Breast epithelium (tissue), 3 donors: Measurements from ENCODE around the gene EDA.

ENCODE experiments used
- POLR2A ChIP-seq: fragments of 450-650 bp; IDR thresholded peaks from one replicate; pipeline ENCODE4 v1.6.1; 2016; ENCODE audit warnings: antibody characterized with exemption, mild to moderate bottlenecking, moderate library complexity
- POLR2AphosphoS5 ChIP-seq, 3 donors: sonication (generic); formaldehyde crosslinking; IDR thresholded peaks; one replicate each; pipeline ENCODE4 v1.6.1; 2017; ENCODE audit warnings: antibody characterized with exemption in 3 of 3
- TF ChIP-seq, protein P1 (sequence below), 3 donors: fragments of 450-650 bp; IDR thresholded peaks; one replicate each; pipeline ENCODE4 v1.5.1; 2016 to 2017; ENCODE audit warnings: antibody characterized with exemption in 3 of 3, mild to moderate bottlenecking in 3 of 3, moderate library complexity in 3 of 3

DNA sequence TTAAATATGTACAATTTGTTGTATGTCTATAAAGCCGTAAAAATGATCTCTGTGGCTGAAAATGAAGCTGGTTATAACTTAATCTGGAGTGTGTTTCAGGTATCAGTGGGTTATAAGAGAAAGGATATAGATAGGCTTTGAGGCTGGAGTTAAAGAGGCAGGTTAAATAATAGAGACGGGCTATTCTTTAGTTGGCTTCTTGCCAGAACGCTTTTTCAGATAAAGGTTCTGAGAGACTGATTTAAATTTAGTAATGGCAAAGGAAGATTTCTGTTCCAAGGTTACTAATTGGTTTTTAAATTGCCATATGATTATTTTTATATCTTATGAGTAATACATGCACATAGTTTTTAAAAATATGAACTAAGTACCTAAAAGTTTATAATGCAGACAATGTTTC lies 316.4 kb downstream of the EDA start:
- TF ChIP-seq POLR2A (no peak), POLR2AphosphoS5 (IDR thresholded peaks at IDR 0.05) (no peak)
- TF ChIP-seq, protein P1, sequence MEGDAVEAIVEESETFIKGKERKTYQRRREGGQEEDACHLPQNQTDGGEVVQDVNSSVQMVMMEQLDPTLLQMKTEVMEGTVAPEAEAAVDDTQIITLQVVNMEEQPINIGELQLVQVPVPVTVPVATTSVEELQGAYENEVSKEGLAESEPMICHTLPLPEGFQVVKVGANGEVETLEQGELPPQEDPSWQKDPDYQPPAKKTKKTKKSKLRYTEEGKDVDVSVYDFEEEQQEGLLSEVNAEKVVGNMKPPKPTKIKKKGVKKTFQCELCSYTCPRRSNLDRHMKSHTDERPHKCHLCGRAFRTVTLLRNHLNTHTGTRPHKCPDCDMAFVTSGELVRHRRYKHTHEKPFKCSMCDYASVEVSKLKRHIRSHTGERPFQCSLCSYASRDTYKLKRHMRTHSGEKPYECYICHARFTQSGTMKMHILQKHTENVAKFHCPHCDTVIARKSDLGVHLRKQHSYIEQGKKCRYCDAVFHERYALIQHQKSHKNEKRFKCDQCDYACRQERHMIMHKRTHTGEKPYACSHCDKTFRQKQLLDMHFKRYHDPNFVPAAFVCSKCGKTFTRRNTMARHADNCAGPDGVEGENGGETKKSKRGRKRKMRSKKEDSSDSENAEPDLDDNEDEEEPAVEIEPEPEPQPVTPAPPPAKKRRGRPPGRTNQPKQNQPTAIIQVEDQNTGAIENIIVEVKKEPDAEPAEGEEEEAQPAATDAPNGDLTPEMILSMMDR (IDR thresholded peaks at IDR 0.05) = no peak
